Activated CD4-positive, alpha-beta T cell treated with anti-CD3 and anti-CD28 coated beads, Interleukin-2, amount 10 ng/mL, durations not matched to agents 7 days and 5 days (primary cell): ENCODE measurements around the gene HLA-C. TPM values are rescaled to one million over a fixed set of nuclear protein-coding genes. Genes with fewer than 3 reads are reported as not detected.
"Not testable (repeated sequence)": the region's sequence is repeated elsewhere in the genome, so short reads cannot be mapped to it uniquely, and the experiment has no call there.

Source experiments
- CTCF ChIA-PET: fragments of 350-600 bp; sonication (Branson Sonifier 250); formaldehyde crosslinking; loops from one replicate; lab custom pipeline; 2021; ENCODE audit warnings: antibody characterized with exemption; lab: Charles Lee
- POLR2A ChIA-PET: fragments of 350-600 bp; sonication (Branson Sonifier 250); formaldehyde crosslinking; loops from one replicate; lab custom pipeline; 2021; ENCODE audit warnings: antibody characterized with exemption; lab: Charles Lee
- DNase-seq: peaks from one replicate; pipeline ENCODE4 v3.0.0-alpha.2; 2020
- H3K27ac Mint-ChIP-seq: one replicate; pipeline ENCODE4 v1.8.0; 2021; ENCODE audit warnings: mild to moderate bottlenecking, moderate library complexity, mixed read lengths
- H3K27me3 Mint-ChIP-seq: one replicate; pipeline ENCODE4 v1.8.0; 2021; ENCODE audit warnings: mixed read lengths
- H3K36me3 Mint-ChIP-seq: one replicate; pipeline ENCODE4 v1.8.0; 2021; ENCODE audit warnings: low read depth, mixed read lengths
- H3K4me1 Mint-ChIP-seq: one replicate; pipeline ENCODE4 v1.8.0; 2021; ENCODE audit warnings: mixed read lengths
- H3K4me3 Mint-ChIP-seq: one replicate; pipeline ENCODE4 v1.8.0; 2021; ENCODE audit warnings: mild to moderate bottlenecking, moderate library complexity, mixed read lengths
- H3K9me3 Mint-ChIP-seq: one replicate; pipeline ENCODE4 v1.8.0; 2021; ENCODE audit warnings: mixed read lengths
- total RNA-seq, 2 experiments: library from RNA; stranded (reverse); gene quantifications; one replicate each; pipeline ENCODE4 v1.2.3, GENCODE V29; 2021

HLA-C gene
- total RNA-seq, 2 experiments from 2014 or later = 1,296 to 1,446 TPM

GRCh38 chr6:31267651-31268368 lies 4.1 kb downstream of the HLA-C start:
- H3K27ac Mint-ChIP-seq = peak overlapping the region; percentile 3
- POLR2A ChIA-PET = interaction anchor here (1.3 kb wide), 1 partner anchor 86 kb away, joined by 3 read pairs; no protein-coding TSS in a partner anchor
- H3K9me3 Mint-ChIP-seq = peaks cover 5% of the 10 kb centered on the region
- H3K27me3 Mint-ChIP-seq = no peaks in the 10 kb centered on the region
- no peak for DNase-seq
- H3K4me3 Mint-ChIP-seq = peak overlapping the region; percentile 40
- CTCF ChIA-PET = no interaction called here
- H3K4me1 Mint-ChIP-seq = peaks cover 33% of the 10 kb centered on the region
- peaks cover 54% of the 10 kb centered on the region for H3K36me3 Mint-ChIP-seq

GRCh38 chr6:31266567-31267360 lies 5.1 kb downstream of the HLA-C start:
- Mint-ChIP-seq H3K4me3 (no peak overlapping the region), H3K4me1 (peaks cover 32% of the 10 kb centered on the region), H3K27me3 (peaks cover 5% of the 10 kb centered on the region), H3K36me3 (peaks cover 58% of the 10 kb centered on the region), H3K27ac (peak overlapping the region; percentile 32), H3K9me3 (peaks cover 14% of the 10 kb centered on the region)
- CTCF ChIA-PET = no interaction called here
- POLR2A ChIA-PET = interaction anchor here (1.2 kb wide), 1 partner anchor 85 kb away, joined by 5 read pairs; no protein-coding TSS in a partner anchor
- DNase-seq = no peak

DNA sequence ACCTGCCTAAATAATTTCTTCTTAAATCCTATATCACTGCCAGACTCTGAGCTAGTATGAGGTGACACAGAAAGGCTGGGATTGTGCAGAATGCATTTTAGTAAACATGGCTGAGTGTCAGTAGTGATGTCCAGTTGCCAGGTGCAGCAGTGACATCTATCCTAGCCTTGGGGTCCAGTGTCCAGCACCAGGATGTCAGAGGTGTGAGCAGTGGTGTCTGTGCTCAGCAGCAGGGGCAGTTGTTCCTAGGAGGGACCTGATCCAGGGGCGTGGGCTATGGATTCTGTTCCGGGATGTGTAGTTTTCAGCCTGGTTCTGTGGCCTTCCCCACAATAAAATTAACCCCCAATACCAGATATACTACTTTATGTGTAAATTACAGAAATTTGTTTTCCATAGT lies 6.0 kb downstream of the HLA-C start:
- H3K9me3 Mint-ChIP-seq = peaks cover 18% of the 10 kb centered on the region
- DNase-seq = no peak
- ChIA-PET CTCF (no interaction called here), POLR2A (interaction anchor here (1.1 kb wide), 1 partner anchor 87 kb away, joined by 4 read pairs; no protein-coding TSS in a partner anchor)
- peaks cover 53% of the 10 kb centered on the region for H3K36me3 Mint-ChIP-seq
- peaks cover 30% of the 10 kb centered on the region for H3K4me1 Mint-ChIP-seq
- no peak overlapping the region for H3K27ac Mint-ChIP-seq
- peaks cover 5% of the 10 kb centered on the region for H3K27me3 Mint-ChIP-seq
- H3K4me3 Mint-ChIP-seq = no peak overlapping the region

DNA sequence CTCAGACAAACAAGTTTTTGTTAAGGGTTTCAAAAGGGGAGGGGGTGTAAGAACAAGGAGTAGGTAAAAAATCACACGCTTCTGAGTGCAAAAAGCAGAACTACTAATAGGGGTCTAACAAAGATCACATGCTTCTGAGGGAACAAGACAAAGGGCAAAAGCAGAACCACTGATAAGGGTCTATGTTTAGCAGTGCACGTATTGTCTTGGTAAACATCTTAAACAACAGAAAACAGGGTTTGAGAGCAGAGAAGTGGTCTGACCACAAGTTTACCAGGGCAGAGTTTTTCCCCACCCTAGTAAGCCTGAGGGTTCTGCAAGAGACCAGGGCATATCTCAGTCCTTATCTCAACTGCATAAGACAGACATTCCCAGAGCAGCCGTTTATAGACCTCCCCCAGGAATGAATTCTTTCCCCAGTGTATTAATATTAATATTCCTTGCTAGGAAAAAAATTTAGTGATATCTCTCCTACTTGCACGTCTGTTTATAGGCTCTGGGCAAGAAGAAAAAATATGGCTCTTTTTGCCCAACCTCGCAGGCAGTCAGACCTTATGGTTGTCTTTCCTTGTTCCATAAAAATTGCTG lies 8.5 kb downstream of the HLA-C start:
- not testable (repeated sequence) for H3K4me3 Mint-ChIP-seq

DNA sequence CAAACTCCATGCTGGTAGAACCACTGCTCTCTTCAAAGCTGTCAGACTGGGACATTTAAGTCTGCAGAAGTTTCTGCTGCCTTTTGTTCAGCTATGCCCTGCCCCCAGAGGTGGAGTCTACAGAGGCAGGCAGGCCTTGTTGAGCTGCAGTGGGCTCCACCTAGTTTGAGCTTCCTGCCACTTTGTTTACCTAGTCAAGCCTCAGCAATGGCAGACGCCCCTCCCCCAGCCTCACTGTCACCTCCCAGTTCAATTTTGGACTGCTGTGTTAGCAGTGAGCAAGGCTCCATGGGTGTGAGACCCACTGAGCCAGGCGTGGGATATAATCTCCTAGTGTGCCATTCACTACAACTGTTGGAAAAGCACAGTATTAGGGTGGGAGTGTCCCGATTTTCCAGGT lies 11.9 kb downstream of the HLA-C start:
- H3K4me1 Mint-ChIP-seq, H3K27ac Mint-ChIP-seq, H3K4me3 Mint-ChIP-seq, POLR2A ChIA-PET, CTCF ChIA-PET: not testable (repeated sequence)
- Mint-ChIP-seq H3K9me3 (peaks cover 26% of the 10 kb centered on the region), H3K27me3 (peaks cover 23% of the 10 kb centered on the region), H3K36me3 (peaks cover 13% of the 10 kb centered on the region)
- peak; percentile 49 for DNase-seq

More for the DNA sequence above, 8.5 kb downstream of the HLA-C start:
- Mint-ChIP-seq H3K4me1 (peaks cover 22% of the 10 kb centered on the region), H3K36me3 (peaks cover 31% of the 10 kb centered on the region), H3K9me3 (peaks cover 26% of the 10 kb centered on the region)
- H3K27me3 Mint-ChIP-seq, CTCF ChIA-PET, POLR2A ChIA-PET, H3K27ac Mint-ChIP-seq, DNase-seq: not testable (repeated sequence)

- Mint-ChIP-seq H3K36me3 (peaks cover 2% of the 10 kb centered on the region), H3K4me1 (no peaks in the 10 kb centered on the region), H3K4me3 (no peak overlapping the region), H3K27me3 (peaks cover 41% of the 10 kb centered on the region), H3K9me3 (peaks cover 9% of the 10 kb centered on the region), H3K27ac (no peak overlapping the region)
- DNase-seq = no peak
- ChIA-PET POLR2A (no interaction called here), CTCF (interaction anchor here (0.6 to 1.3 kb wide), 3 partner anchors 48 to 378 kb away, joined by 3 read pairs; no protein-coding TSS in a partner anchor)
These were observed 19.3 kb downstream of the HLA-C start for GRCh38 chr6:31252625-31253024.

DNA sequence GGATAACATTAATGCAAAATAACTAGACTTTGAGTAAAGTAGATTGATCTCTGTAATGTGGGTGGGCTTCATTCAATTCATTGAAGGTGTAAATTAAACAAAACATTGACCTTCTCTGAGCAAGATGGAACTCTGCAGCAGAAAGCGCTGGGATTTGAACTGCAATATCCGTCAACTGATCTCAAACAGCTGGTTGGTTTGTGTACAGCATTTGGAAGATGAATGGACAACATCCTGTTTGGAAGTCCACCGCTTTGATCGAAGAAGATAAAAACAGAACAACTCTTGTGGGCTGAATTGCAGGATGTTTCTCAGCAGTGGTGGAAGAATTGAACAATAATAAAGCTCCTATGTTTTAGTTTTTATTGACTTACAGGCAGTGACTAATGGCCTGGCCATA lies 20.6 kb downstream of the HLA-C start:
- ChIA-PET CTCF (no interaction called here), POLR2A (no interaction called here)
- no peaks in the 10 kb centered on the region for H3K4me1 Mint-ChIP-seq
- no peak for DNase-seq
- no peak overlapping the region for H3K27ac Mint-ChIP-seq
- peaks cover 2% of the 10 kb centered on the region for H3K36me3 Mint-ChIP-seq
- H3K4me3 Mint-ChIP-seq = no peak overlapping the region
- H3K9me3 Mint-ChIP-seq = peaks cover 17% of the 10 kb centered on the region
- H3K27me3 Mint-ChIP-seq = peaks cover 44% of the 10 kb centered on the region

- Mint-ChIP-seq H3K4me3 (no peak overlapping the region), H3K36me3 (peaks cover 2% of the 10 kb centered on the region), H3K27me3 (peaks cover 42% of the 10 kb centered on the region), H3K9me3 (peaks cover 17% of the 10 kb centered on the region), H3K4me1 (no peaks in the 10 kb centered on the region), H3K27ac (no peak overlapping the region)
- CTCF ChIA-PET = no interaction called here
- POLR2A ChIA-PET = no interaction called here
- DNase-seq = no peak
These were observed 22.7 kb downstream of the HLA-C start for GRCh38 chr6:31249184-31249583.

DNA sequence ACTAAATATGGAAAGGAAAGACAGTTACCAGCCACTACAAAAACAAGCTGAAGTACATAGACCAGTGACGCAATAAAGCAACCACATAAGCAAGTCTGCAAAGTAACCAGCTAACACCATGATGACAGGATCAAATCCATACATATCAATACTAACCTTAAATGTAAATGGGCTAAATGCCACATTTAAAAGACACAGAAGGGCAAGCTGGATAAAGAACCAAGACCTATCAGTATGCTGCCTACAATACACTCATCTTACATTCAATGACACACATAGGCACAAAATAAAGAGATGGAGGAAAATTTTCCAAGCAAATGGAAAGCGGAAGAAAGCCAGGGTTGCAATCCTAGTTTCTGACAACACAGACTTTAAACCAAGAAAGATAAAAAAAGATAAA lies 24.1 kb downstream of the HLA-C start:
- ChIA-PET POLR2A (no interaction called here), CTCF (no interaction called here)
- peaks cover 17% of the 10 kb centered on the region for H3K9me3 Mint-ChIP-seq
- no peak overlapping the region for H3K27ac Mint-ChIP-seq
- peaks cover 42% of the 10 kb centered on the region for H3K27me3 Mint-ChIP-seq
- DNase-seq = no peak
- peaks cover 2% of the 10 kb centered on the region for H3K4me1 Mint-ChIP-seq
- H3K36me3 Mint-ChIP-seq = peaks cover 2% of the 10 kb centered on the region
- H3K4me3 Mint-ChIP-seq = no peak overlapping the region

DNA sequence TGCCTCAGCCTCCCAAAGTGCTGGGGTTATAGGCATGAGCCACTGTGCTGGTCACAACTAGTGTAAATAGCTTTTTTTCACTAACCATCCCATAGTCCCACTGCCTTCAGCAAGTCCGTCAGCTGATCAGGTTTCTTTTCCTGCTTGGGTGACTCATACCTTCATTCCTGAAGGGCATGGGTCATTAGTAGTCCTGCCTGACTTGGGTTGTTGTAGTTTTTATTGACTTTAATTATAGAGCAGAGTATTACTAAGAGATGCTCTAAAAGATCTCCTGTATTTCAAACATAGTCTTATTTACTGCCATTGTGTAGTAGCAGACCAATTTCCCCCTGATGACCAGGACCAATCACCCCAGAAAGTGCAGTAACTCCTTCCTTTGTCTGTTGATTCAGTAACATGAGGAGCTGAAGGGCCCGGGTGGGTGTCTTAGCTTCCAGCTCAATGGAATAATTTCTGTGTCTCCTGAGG lies 25.8 kb downstream of the HLA-C start:
- CTCF ChIA-PET = interaction anchor here (0.5 to 1.0 kb wide), 3 partner anchors 48 to 196 kb away, joined by 3 to 6 read pairs (median 3); no protein-coding TSS in a partner anchor
- H3K27ac Mint-ChIP-seq = no peak overlapping the region
- H3K9me3 Mint-ChIP-seq = peaks cover 17% of the 10 kb centered on the region
- no peak for DNase-seq
- H3K4me1 Mint-ChIP-seq = peaks cover 2% of the 10 kb centered on the region
- H3K27me3 Mint-ChIP-seq = peaks cover 49% of the 10 kb centered on the region
- H3K4me3 Mint-ChIP-seq = no peak overlapping the region
- POLR2A ChIA-PET = no interaction called here
- H3K36me3 Mint-ChIP-seq = peaks cover 2% of the 10 kb centered on the region

DNA sequence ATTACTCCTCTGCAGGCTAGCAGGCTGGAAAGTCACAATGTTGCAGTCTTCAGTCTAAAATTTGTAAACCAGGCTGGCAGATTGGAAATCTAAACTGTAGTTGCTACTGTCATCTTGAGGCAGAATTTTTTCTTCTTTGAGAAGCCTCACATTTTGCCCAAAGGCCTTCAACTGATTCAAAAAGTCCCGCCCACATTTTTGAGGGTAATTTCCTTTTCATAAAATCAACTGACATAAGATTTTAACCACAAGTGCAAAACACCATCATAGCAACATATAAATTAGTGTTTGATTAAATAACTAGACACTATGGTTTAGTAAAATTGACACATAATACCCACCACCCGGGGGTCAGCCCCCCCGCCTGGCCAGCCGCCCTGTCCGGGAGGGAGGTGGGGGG lies 28.4 kb downstream of the HLA-C start:
- H3K27ac Mint-ChIP-seq = no peak overlapping the region
- POLR2A ChIA-PET = no interaction called here
- peaks cover 31% of the 10 kb centered on the region for H3K27me3 Mint-ChIP-seq
- H3K36me3 Mint-ChIP-seq = peaks cover 2% of the 10 kb centered on the region
- peaks cover 2% of the 10 kb centered on the region for H3K4me1 Mint-ChIP-seq
- CTCF ChIA-PET = no interaction called here
- H3K9me3 Mint-ChIP-seq = peaks cover 15% of the 10 kb centered on the region
- no peak for DNase-seq
- H3K4me3 Mint-ChIP-seq = no peak overlapping the region

DNA sequence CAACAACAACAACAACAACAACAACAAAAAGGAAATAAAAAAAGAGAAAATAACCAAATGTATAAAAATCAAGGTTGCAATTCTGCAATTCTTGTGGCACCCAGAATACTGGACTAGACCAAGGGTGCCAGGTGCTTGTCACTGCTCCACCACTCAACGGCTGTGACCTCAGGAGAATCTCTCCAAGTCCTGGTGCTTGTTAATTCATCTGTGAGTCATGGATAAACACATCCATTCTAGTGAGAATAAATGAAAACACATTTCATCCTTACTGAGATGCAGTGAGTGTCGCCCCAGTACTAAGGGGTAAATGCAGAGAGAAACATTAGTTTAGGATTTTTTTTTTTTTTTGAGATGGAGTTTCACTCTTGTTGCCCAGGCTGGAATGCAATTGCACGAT lies 32.0 kb downstream of the HLA-C start:
- ChIA-PET POLR2A (no interaction called here), CTCF (no interaction called here)
- H3K4me3 Mint-ChIP-seq = no peak overlapping the region
- peaks cover 2% of the 10 kb centered on the region for H3K4me1 Mint-ChIP-seq
- DNase-seq = no peak
- no peaks in the 10 kb centered on the region for H3K9me3 Mint-ChIP-seq
- H3K27me3 Mint-ChIP-seq = peaks cover 15% of the 10 kb centered on the region
- H3K27ac Mint-ChIP-seq = no peak overlapping the region
- no peaks in the 10 kb centered on the region for H3K36me3 Mint-ChIP-seq

- POLR2A ChIA-PET, H3K4me3 Mint-ChIP-seq, CTCF ChIA-PET, DNase-seq, H3K27ac Mint-ChIP-seq, H3K36me3 Mint-ChIP-seq, H3K4me1 Mint-ChIP-seq, H3K9me3 Mint-ChIP-seq: not testable (repeated sequence)
- peaks cover 22% of the 10 kb centered on the region for H3K27me3 Mint-ChIP-seq
These were observed 37.8 kb downstream of the HLA-C start for GRCh38 chr6:31234101-31234500.
